Stimulated activated CD4-positive, alpha-beta T cell treated with anti-CD3 and anti-CD28 coated beads, TNF-alpha, amount 100 ng/mL, for 1 hour (primary cell): ENCODE results near the gene EML6.

Source experiments
- DNase-seq, 3 donors: peaks; one replicate each; pipeline ENCODE4 v3.0.0-alpha.2; 2020; ENCODE audit warnings: low read depth in 3 of 3, low spot score in 1 of 3

EML6 gene

GRCh38 chr2:54942373-54942772, 218.9 kb downstream of the EML6 start:
- DNase-seq, result no peak

GRCh38 chr2:54944724-54945326, 221.4 kb downstream of the EML6 start:
- no peak for DNase-seq

GRCh38 chr2:54945391-54946219, 222.1 kb downstream of the EML6 start:
- DNase-seq, result no peak

GRCh38 chr2:54946220-54946805, 222.9 kb downstream of the EML6 start:
- no peak for DNase-seq

- DNase-seq, result no peak
These were observed 223.7 kb downstream of the EML6 start for GRCh38 chr2:54947136-54947535.

- no peak for DNase-seq
These were observed 224.2 kb downstream of the EML6 start for GRCh38 chr2:54947646-54948045.

- no peak for DNase-seq
These were observed 224.7 kb downstream of the EML6 start for GRCh38 chr2:54948120-54948519.

- no peak for DNase-seq
These were observed 226.0 kb downstream of the EML6 start for GRCh38 chr2:54949431-54949830.

GRCh38 chr2:54950811-54951210, 227.3 kb downstream of the EML6 start:
- DNase-seq, result no peak

- no peak for DNase-seq
These were observed 229.0 kb downstream of the EML6 start for GRCh38 chr2:54952425-54952824.

- DNase-seq, result no peak
These were observed 229.6 kb downstream of the EML6 start for GRCh38 chr2:54952978-54953456.

GRCh38 chr2:54954158-54954557, 230.7 kb downstream of the EML6 start:
- no peak for DNase-seq

- DNase-seq, result no peak
These were observed 231.4 kb downstream of the EML6 start for GRCh38 chr2:54954705-54955357.

- DNase-seq, result no peak
These were observed 232.1 kb downstream of the EML6 start for GRCh38 chr2:54955358-54956110.

- DNase-seq, result no peak
These were observed 232.7 kb downstream of the EML6 start for GRCh38 chr2:54956111-54956627.

GRCh38 chr2:54957321-54957999, 234.0 kb downstream of the EML6 start:
- no peak for DNase-seq

GRCh38 chr2:54958717-54959371, 235.4 kb downstream of the EML6 start:
- no peak for DNase-seq

- no peak for DNase-seq
These were observed 236.7 kb downstream of the EML6 start for GRCh38 chr2:54960164-54960563.

- no peak for DNase-seq
These were observed 239.0 kb downstream of the EML6 start for GRCh38 chr2:54962511-54962910.
